Trophoblast cell (in vitro differentiated cells and primary cell): ENCODE data around the gene THY1.
A peak's percentile ranks its signal among the peaks of the same experiment; 100 is the strongest.

Source experiments
- DNase-seq, 2 donors: peaks; one replicate each; pipeline ENCODE4 v3.0.0-alpha.2; 2016
- H2AFZ ChIP-seq: 2 replicates; pipeline ENCODE4 v1.6.1; 2013; ENCODE audit warnings: low read length, moderate library complexity, mild to moderate bottlenecking; ENCODE audit not compliant: insufficient read depth, poor library complexity
- H2AK5ac ChIP-seq: 2 replicates; pipeline ENCODE4 v1.6.1; 2013; ENCODE audit warnings: mild to moderate bottlenecking, low read length
- H2BK120ac ChIP-seq: 2 replicates; pipeline ENCODE4 v1.6.1; 2013; ENCODE audit warnings: low read length, mild to moderate bottlenecking, moderate library complexity; ENCODE audit not compliant: insufficient read depth, poor library complexity
- H2BK12ac ChIP-seq: 2 replicates; pipeline ENCODE4 v1.6.1; 2013; ENCODE audit warnings: mild to moderate bottlenecking, low read length, moderate library complexity
- H2BK5ac ChIP-seq: 2 replicates; pipeline ENCODE4 v1.6.1; 2013; ENCODE audit warnings: low read length, low read depth, moderate library complexity, mild to moderate bottlenecking; ENCODE audit not compliant: poor library complexity
- H3K14ac ChIP-seq: 2 replicates; pipeline ENCODE4 v1.6.1; 2013; ENCODE audit warnings: mild to moderate bottlenecking, low read length
- H3K18ac ChIP-seq: 2 replicates; pipeline ENCODE4 v1.6.1; 2013; ENCODE audit warnings: mild to moderate bottlenecking, low read length
- H3K23ac ChIP-seq: 2 replicates; pipeline ENCODE4 v1.6.1; 2013; ENCODE audit warnings: low read length
- H3K27ac ChIP-seq: 2 replicates; pipeline ENCODE4 v1.5.1; 2013; ENCODE audit warnings: low read depth, mild to moderate bottlenecking, inconsistent platforms, low read length, moderate library complexity
- H3K27me3 ChIP-seq: 2 replicates; pipeline ENCODE4 v1.6.1; 2013; ENCODE audit warnings: inconsistent platforms, mild to moderate bottlenecking, low read length, moderate library complexity; ENCODE audit not compliant: insufficient read depth
- H3K36me3 ChIP-seq, 2 experiments: 1 replicate in 1 of 2; 2 replicates in 1 of 2; pipeline ENCODE4 v1.6.1; 2013; ENCODE audit warnings: low read length in 2 of 2, mild to moderate bottlenecking in 2 of 2, moderate library complexity in 1 of 2; ENCODE audit not compliant: insufficient read depth in 2 of 2, control insufficient read depth in 1 of 2
- H3K4ac ChIP-seq: 2 replicates; pipeline ENCODE4 v1.6.1; 2013; ENCODE audit warnings: low read depth, mild to moderate bottlenecking, low read length, moderate library complexity
- H3K4me1 ChIP-seq, 2 experiments: 1 replicate in 1 of 2; 2 replicates in 1 of 2; pipeline ENCODE4 v1.6.1; 2013; ENCODE audit warnings: low read length in 2 of 2, mild to moderate bottlenecking in 2 of 2, moderate library complexity in 1 of 2; ENCODE audit not compliant: insufficient read depth in 2 of 2, control insufficient read depth in 1 of 2
- H3K4me2 ChIP-seq: 2 replicates; pipeline ENCODE4 v1.6.1; 2013; ENCODE audit warnings: inconsistent platforms, mild to moderate bottlenecking, low read length, moderate library complexity
- H3K4me3 ChIP-seq: 2 replicates; pipeline ENCODE4 v1.5.1; 2013; ENCODE audit warnings: mild to moderate bottlenecking, low read depth, low read length, inconsistent platforms
- H3K79me1 ChIP-seq: one replicate; pipeline ENCODE4 v1.6.1; 2013; ENCODE audit warnings: low read length
- H3K79me2 ChIP-seq: 2 replicates; pipeline ENCODE4 v1.6.1; 2013; ENCODE audit warnings: low read length, mild to moderate bottlenecking; ENCODE audit not compliant: control insufficient read depth, insufficient read depth, poor library complexity
- H3K9ac ChIP-seq: 2 replicates; pipeline ENCODE4 v1.6.1; 2013; ENCODE audit warnings: mild to moderate bottlenecking, low read length
- H3K9me3 ChIP-seq: 2 replicates; pipeline ENCODE4 v1.6.1; 2013; ENCODE audit warnings: low read depth, mild to moderate bottlenecking, control low read depth, inconsistent platforms, low read length; ENCODE audit not compliant: insufficient read depth
- H4K12ac ChIP-seq: 2 replicates; pipeline ENCODE4 v1.6.1; 2013; ENCODE audit warnings: low read depth, mild to moderate bottlenecking, low read length, moderate library complexity
- H4K8ac ChIP-seq: 2 replicates; pipeline ENCODE4 v1.6.1; 2013; ENCODE audit warnings: low read depth, mild to moderate bottlenecking, low read length, moderate library complexity
- H4K91ac ChIP-seq: one replicate; pipeline ENCODE4 v1.6.1; 2013; ENCODE audit warnings: low read depth, mild to moderate bottlenecking, low read length, moderate library complexity
- WGBS: extraction: QIAGEN DNeasy Blood & Tissue Kit; methylation state at CpG from one replicate; pipeline ENCODE4 v1.1.7; 2013; ENCODE audit warnings: missing lambda C conversion rate; ENCODE audit not compliant: insufficient read length, insufficient coverage; ENCODE audit errors: extremely low coverage; 5-methylcytosine and 5-hydroxymethylcytosine counted together

Gene THY1

DNA sequence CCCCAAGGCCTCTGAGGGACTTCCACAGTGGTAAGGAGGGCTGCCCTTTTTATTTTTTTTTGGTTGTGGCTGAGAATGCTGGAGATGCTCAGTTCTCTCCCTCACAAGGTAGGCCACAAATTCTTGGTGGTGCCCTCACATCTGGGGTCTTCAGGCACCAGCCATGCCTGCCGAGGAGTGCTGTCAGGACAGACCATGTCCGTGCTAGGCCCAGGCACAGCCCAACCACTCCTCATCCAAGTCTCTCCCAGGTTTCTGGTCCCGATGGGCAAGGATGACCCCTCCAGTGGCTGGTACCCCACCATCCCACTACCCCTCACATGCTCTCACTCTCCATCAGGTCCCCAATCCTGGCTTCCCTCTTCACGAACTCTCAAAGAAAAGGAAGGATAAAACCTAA lies 4.2 kb downstream of the THY1 start:
- H2BK120ac ChIP-seq = no peak overlapping the region
- no peaks in the 10 kb centered on the region for H3K79me2 ChIP-seq
- H2BK5ac ChIP-seq = no peak overlapping the region

DNA sequence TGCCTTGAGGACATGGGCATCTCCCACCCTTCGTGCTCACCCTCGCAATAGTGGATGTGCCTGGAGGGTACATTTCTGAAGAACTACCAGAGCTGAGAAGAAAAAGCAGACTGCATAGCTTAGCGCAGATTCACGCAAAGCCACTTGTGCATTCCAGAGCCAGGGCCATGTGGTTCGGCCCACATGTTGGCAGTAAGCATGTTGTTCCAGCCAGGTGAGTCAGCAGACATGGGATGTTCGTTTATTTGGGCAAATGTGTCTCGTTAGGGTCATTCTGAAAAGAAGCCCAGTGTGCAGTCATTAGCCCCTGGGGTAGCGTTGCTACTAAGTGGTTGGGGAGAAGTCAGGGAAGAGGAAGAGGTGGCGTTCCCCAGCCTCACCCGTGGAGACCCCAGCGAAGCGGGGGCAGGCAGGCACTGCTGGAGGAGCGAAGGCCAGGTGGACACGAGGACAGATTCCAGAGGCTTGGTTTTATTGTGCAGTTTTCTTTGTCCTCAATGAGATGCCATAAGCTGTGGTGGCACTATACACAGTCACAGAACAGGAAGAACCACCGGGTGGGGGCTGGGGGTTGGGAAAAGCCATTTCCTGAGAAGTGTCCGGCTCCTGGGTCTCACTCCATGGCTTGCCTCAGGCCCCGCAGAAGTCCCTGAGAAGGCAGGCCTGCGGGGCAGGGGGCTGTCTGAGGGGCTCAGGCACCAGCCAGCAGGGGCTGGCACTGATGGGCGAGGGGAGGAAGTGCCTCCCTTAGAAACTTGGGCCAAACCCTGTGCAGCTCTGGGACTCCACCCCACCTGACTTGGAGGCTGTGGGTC lies 5.0 kb downstream of the THY1 start:
- H4K8ac ChIP-seq = no peak overlapping the region
- no peak overlapping the region for H3K14ac ChIP-seq
- H2BK5ac ChIP-seq = no peak overlapping the region
- no CpG with 5 or more reads among the region's 19 CpGs for whole genome bisulfite sequencing
- H2BK12ac ChIP-seq = no peak overlapping the region
- H3K36me3 ChIP-seq = peaks cover 18 to 19% of the 10 kb centered on the region in 2 experiments
- H2AK5ac ChIP-seq = peak overlapping the region; percentile 21
- H3K4ac ChIP-seq = no peak overlapping the region
- no peak overlapping the region for H3K9ac ChIP-seq
- no peak overlapping the region for H2BK120ac ChIP-seq
- H3K79me2 ChIP-seq = no peaks in the 10 kb centered on the region
- H4K12ac ChIP-seq = no peak overlapping the region
- no peaks in the 10 kb centered on the region for H3K9me3 ChIP-seq
- no peak overlapping the region for H3K4me2 ChIP-seq
- H3K27me3 ChIP-seq = no peaks in the 10 kb centered on the region
- no peak overlapping the region for H2AFZ ChIP-seq
- H3K27ac ChIP-seq = peak overlapping the region; percentile 2
- no peak overlapping the region for H3K18ac ChIP-seq
- no peak overlapping the region for H3K4me3 ChIP-seq
- no peak overlapping the region for H3K23ac ChIP-seq
- H4K91ac ChIP-seq = no peak overlapping the region
- H3K4me1 ChIP-seq = peaks cover 17 to 31% of the 10 kb centered on the region in 2 experiments
- peaks cover 9% of the 10 kb centered on the region for H3K79me1 ChIP-seq
- peak; percentile 86 to 91 for DNase-seq

More for the DNA sequence above, 4.2 kb downstream of the THY1 start:
- H3K14ac ChIP-seq = no peak overlapping the region
- no peak overlapping the region for H2AFZ ChIP-seq
- peaks cover 23 to 39% of the 10 kb centered on the region in 2 experiments for H3K4me1 ChIP-seq
- no peak overlapping the region for H3K18ac ChIP-seq
- no peak overlapping the region for H4K91ac ChIP-seq
- no peaks in the 10 kb centered on the region for H3K9me3 ChIP-seq
- no peak overlapping the region for H3K9ac ChIP-seq
- H3K23ac ChIP-seq = no peak overlapping the region
- no peak overlapping the region for H3K27ac ChIP-seq
- no peak overlapping the region for H2AK5ac ChIP-seq
- DNase-seq = no peak
- H3K27me3 ChIP-seq = no peaks in the 10 kb centered on the region
- no peak overlapping the region for H3K4me3 ChIP-seq
- H2BK12ac ChIP-seq = no peak overlapping the region
- peaks cover 18 to 19% of the 10 kb centered on the region in 2 experiments for H3K36me3 ChIP-seq
- no peak overlapping the region for H4K12ac ChIP-seq
- H3K79me1 ChIP-seq = peaks cover 11% of the 10 kb centered on the region
- no peak overlapping the region for H4K8ac ChIP-seq
- WGBS = no CpG with 5 or more reads among the region's 4 CpGs
- no peak overlapping the region for H3K4ac ChIP-seq
- no peak overlapping the region for H3K4me2 ChIP-seq

DNA sequence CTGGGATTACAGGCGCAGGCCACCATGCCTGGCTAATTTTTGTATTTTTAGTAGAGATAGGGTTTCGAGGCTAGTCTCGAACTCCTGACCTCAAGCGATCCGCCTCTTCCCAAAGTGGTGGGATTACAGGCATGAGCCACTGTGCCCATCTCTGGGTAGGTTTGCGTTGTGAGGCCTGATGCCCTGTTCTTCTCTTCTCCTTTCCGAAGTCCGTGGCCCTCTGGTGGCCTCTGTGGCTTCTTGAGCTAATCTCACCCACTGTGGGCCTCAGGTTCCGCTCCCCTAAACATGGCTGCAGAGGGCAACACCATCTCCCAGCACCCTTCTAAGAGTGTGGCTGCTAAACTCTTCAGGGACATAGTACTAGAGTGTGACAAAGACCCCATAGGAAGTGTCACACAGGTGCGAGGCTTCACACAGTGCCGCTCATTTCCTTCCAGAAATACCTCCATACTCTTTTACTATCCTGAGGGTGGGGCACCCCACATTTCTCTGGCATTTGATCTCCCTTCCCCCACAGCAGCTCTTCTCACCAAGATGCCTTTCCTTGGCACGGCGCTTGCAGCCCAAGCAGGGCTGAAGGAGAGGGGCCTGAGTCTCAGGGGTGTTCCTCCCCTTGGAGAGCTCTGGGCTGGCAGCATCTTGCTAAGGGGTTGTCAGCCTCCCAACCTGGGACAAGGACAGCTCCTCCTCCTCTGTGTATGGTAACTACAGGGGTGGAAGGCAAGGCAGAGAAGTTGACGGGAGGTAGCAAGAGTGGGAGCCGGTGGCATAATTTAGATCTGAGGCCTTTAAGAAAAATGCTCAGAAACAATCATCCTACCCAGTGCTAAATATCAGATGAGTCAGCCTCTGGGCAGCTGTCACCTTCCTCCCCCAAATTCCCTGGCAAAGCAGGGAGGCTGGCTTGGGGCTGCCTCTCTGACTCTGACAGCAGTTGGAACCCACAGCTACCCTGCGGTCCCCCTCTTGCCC lies 6.1 kb downstream of the THY1 start:
- H3K27me3 ChIP-seq = no peaks in the 10 kb centered on the region
- H4K12ac ChIP-seq = no peak overlapping the region
- H3K79me1 ChIP-seq = peaks cover 2% of the 10 kb centered on the region
- WGBS = no CpG with 5 or more reads among the region's 16 CpGs
- H3K4me3 ChIP-seq = no peak overlapping the region
- DNase-seq = peak in 1 of 2 donors; percentile 16
- H3K9ac ChIP-seq = no peak overlapping the region
- no peak overlapping the region for H2AFZ ChIP-seq
- H3K36me3 ChIP-seq = peaks cover 18 to 19% of the 10 kb centered on the region in 2 experiments
- H3K4me2 ChIP-seq = no peak overlapping the region
- no peak overlapping the region for H2BK12ac ChIP-seq
- no peaks in the 10 kb centered on the region for H3K9me3 ChIP-seq
- no peak overlapping the region for H2AK5ac ChIP-seq
- H3K4me1 ChIP-seq = peaks cover 12 to 25% of the 10 kb centered on the region in 2 experiments
- H2BK5ac ChIP-seq = no peak overlapping the region
- no peak overlapping the region for H2BK120ac ChIP-seq
- H3K14ac ChIP-seq = no peak overlapping the region
- H3K27ac ChIP-seq = no peak overlapping the region
- H3K4ac ChIP-seq = no peak overlapping the region
- H4K8ac ChIP-seq = no peak overlapping the region
- no peak overlapping the region for H4K91ac ChIP-seq
- H3K18ac ChIP-seq = no peak overlapping the region
- no peak overlapping the region for H3K23ac ChIP-seq
- H3K79me2 ChIP-seq = no peaks in the 10 kb centered on the region

DNA sequence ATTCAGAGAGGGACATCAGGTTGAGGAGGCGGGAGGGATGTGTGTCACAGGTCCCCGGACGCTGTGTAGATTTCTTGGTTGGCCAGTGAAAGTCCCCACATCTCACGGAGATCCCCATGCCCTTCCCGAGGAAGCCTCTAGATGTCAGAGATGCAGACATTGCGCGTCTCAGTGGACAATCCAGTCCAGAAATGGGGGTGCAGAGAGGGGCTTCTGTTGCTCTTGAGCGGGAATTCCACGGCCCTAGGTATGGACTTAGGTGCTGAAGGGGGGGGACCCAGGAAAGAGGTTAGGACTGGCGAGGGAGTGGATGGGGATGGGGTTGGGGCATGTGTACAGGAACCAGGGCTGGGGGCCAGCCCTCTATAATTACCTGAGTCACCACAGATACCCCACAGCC lies 7.0 kb downstream of the THY1 start:
- Histone ChIP-seq H3K79me2 (no peaks in the 10 kb centered on the region), H3K4ac (no peak overlapping the region), H2AK5ac (no peak overlapping the region), H3K4me2 (no peak overlapping the region), H3K23ac (no peak overlapping the region), H3K4me1 (peaks cover 12 to 20% of the 10 kb centered on the region in 2 experiments), H3K9ac (no peak overlapping the region), H3K18ac (no peak overlapping the region), H2AFZ (no peak overlapping the region), H3K9me3 (no peaks in the 10 kb centered on the region), H3K4me3 (no peak overlapping the region), H3K27me3 (no peaks in the 10 kb centered on the region), H2BK12ac (no peak overlapping the region), H4K12ac (no peak overlapping the region), H3K36me3 (peaks cover 18 to 19% of the 10 kb centered on the region in 2 experiments), H2BK5ac (no peak overlapping the region), H4K91ac (no peak overlapping the region), H3K27ac (no peak overlapping the region), H3K14ac (no peak overlapping the region), H4K8ac (no peak overlapping the region), H3K79me1 (no peaks in the 10 kb centered on the region), H2BK120ac (no peak overlapping the region)
- DNase-seq = no peak
- WGBS = no CpG with 5 or more reads among the region's 10 CpGs
